Transverse colon (tissue), 4 donors: ENCODE results near the gene CFAP97.

Experiments
- CTCF ChIP-seq, 5 experiments: fragments of 200-600 bp in 3 of 5; fragments of 450-650 bp in 2 of 5; sonication (generic) in 3 of 5; IDR thresholded peaks; 1 replicate in 2 of 5; 2 replicates in 3 of 5; pipeline ENCODE4 v1.5.1; 2016 to 2017; ENCODE audit warnings: antibody characterized with exemption in 5 of 5, inconsistent platforms in 3 of 5, mild to moderate bottlenecking in 2 of 5, moderate library complexity in 1 of 5
- EP300 ChIP-seq: sonication (generic); formaldehyde crosslinking; IDR thresholded peaks from one replicate; pipeline ENCODE4 v1.6.1; 2017; ENCODE audit warnings: antibody characterized with exemption, low read depth
- POLR2A ChIP-seq: fragments of 450-650 bp; IDR thresholded peaks from one replicate; pipeline ENCODE4 v1.6.1; 2016; ENCODE audit warnings: antibody characterized with exemption, mild to moderate bottlenecking, moderate library complexity
- POLR2AphosphoS5 ChIP-seq, 3 donors: sonication (generic); formaldehyde crosslinking; IDR thresholded peaks; one replicate each; pipeline ENCODE4 v1.6.1; 2016; ENCODE audit warnings: antibody characterized with exemption in 3 of 3

GRCh38 chr4:185110375-185110823, 93.4 kb downstream of the CFAP97 start:
- TF ChIP-seq CTCF (IDR thresholded peaks at IDR 0.05) (no peak), EP300 (no peak), POLR2A (no peak), POLR2AphosphoS5 (IDR thresholded peaks at IDR 0.05) (no peak)
